ENCODE measurements around the gene HOXD1. TPM values are rescaled to one million over a fixed set of nuclear protein-coding genes. Genes with fewer than 3 reads are reported as not detected.

The HOXD1 gene
- total RNA-seq, 2 experiments from 2014 or later, result not detected

DNA sequence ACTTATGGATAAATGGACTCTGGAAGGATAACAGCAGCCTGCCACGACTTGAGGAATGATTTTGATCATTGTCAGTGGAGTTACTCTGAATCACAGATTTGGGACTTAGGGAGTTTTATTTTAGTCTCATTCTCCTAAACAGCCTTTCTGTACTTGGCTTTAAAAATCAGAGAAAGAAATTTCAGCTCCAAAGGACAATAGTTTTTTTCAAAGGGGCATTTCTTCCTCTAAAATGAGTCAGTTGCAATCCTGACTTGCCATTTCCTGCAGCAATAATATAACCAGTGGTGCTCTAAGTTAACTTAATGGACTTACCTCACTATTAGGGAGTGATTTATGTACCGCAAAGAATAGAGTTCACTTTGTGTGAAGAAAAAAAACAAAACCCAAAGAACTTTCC, 45.7 kb downstream of the HOXD1 start:
- ChIA-PET CTCF (ENCODE audit: unreplicated experiment) (no interaction called here), POLR2A (interaction anchor here (0.7 kb wide), 1 partner anchor 499 kb away, joined by 4 read pairs; no protein-coding TSS in a partner anchor)
- Histone ChIP-seq H3K9me3 (ENCODE audit: low read length) (no peaks in the 10 kb centered on the region), H3K36me3 (ENCODE audit: insufficient read depth, low read length) (no peaks in the 10 kb centered on the region), H3K4me3 (ENCODE audit: low read depth, low read length, poor library complexity, severe bottlenecking) (no peak overlapping the region), H4K20me1 (ENCODE audit: insufficient read depth, low read length) (no peaks in the 10 kb centered on the region), H3K9me2 (ENCODE audit: insufficient read depth, low read length) (no peaks in the 10 kb centered on the region), H3K4me2 (ENCODE audit: low read length) (no peak overlapping the region), H2AFZ (ENCODE audit: low read length) (no peak overlapping the region), H3K27ac (ENCODE audit: low read depth, low read length, poor library complexity, severe bottlenecking) (no peak overlapping the region), H3K79me2 (ENCODE audit: insufficient read depth, low read depth, low read length) (no peaks in the 10 kb centered on the region), H3K4me1 (ENCODE audit: insufficient read depth, low read length, poor library complexity, severe bottlenecking) (no peaks in the 10 kb centered on the region)
- intact Hi-C loops (cut with micrococcal nuclease; ENCODE audit: unreplicated experiment), result no loop called here
- DNase-seq (ENCODE audit: low spot score), result no peak
- BruUV-seq (replicated peaks), result no TSS peak
- TF ChIP-seq, protein P1, sequence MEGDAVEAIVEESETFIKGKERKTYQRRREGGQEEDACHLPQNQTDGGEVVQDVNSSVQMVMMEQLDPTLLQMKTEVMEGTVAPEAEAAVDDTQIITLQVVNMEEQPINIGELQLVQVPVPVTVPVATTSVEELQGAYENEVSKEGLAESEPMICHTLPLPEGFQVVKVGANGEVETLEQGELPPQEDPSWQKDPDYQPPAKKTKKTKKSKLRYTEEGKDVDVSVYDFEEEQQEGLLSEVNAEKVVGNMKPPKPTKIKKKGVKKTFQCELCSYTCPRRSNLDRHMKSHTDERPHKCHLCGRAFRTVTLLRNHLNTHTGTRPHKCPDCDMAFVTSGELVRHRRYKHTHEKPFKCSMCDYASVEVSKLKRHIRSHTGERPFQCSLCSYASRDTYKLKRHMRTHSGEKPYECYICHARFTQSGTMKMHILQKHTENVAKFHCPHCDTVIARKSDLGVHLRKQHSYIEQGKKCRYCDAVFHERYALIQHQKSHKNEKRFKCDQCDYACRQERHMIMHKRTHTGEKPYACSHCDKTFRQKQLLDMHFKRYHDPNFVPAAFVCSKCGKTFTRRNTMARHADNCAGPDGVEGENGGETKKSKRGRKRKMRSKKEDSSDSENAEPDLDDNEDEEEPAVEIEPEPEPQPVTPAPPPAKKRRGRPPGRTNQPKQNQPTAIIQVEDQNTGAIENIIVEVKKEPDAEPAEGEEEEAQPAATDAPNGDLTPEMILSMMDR (conservative IDR thresholded peaks at IDR 0.05; ENCODE audit: low read length), result no peak
- no peak for TF ChIP-seq EZH2phosphoT487 (IDR thresholded peaks at IDR 0.05; ENCODE audit: borderline replicate concordance, low read depth, low read length)

DNA sequence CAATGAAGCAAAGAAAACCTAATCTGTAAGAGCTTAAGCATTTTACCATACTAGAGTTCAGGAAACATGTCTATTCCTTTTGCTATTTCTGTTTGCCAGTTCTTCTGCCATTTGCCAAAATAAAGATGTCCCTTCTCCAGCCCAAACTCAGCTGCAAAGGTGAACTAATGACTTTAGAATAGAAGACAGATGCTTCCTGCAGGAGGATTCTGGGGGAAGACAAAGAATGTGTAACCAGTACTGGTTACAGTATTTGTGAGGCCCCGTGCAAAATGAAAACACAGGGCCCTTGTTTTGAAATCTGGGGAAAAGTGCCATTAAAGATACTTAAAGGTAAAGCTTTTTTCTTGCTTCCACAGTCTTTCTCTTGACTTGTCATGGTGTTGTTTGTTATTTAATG, 46.5 kb downstream of the HOXD1 start:
- ChIA-PET CTCF (ENCODE audit: unreplicated experiment) (no interaction called here), POLR2A (no interaction called here)
- H2AFZ ChIP-seq (ENCODE audit: low read length), result no peak overlapping the region
- TF ChIP-seq, protein P1 (conservative IDR thresholded peaks at IDR 0.05; ENCODE audit: low read length), result no peak
- TF ChIP-seq EZH2phosphoT487 (IDR thresholded peaks at IDR 0.05; ENCODE audit: borderline replicate concordance, low read depth, low read length), result no peak
- H3K27ac ChIP-seq (ENCODE audit: low read depth, low read length, poor library complexity, severe bottlenecking), result no peak overlapping the region
- no peaks in the 10 kb centered on the region for H3K9me2 ChIP-seq (ENCODE audit: insufficient read depth, low read length)
- no peaks in the 10 kb centered on the region for H4K20me1 ChIP-seq (ENCODE audit: insufficient read depth, low read length)
- intact Hi-C loops (cut with micrococcal nuclease; ENCODE audit: unreplicated experiment), result no loop called here
- H3K79me2 ChIP-seq (ENCODE audit: insufficient read depth, low read depth, low read length), result no peaks in the 10 kb centered on the region
- H3K9me3 ChIP-seq (ENCODE audit: low read length), result no peaks in the 10 kb centered on the region
- H3K4me3 ChIP-seq (ENCODE audit: low read depth, low read length, poor library complexity, severe bottlenecking), result no peak overlapping the region
- no peaks in the 10 kb centered on the region for H3K4me1 ChIP-seq (ENCODE audit: insufficient read depth, low read length, poor library complexity, severe bottlenecking)
- no peak for DNase-seq (ENCODE audit: low spot score)
- H3K36me3 ChIP-seq (ENCODE audit: insufficient read depth, low read length), result no peaks in the 10 kb centered on the region
- H3K4me2 ChIP-seq (ENCODE audit: low read length), result no peak overlapping the region
- BruUV-seq (replicated peaks), result no TSS peak

DNA sequence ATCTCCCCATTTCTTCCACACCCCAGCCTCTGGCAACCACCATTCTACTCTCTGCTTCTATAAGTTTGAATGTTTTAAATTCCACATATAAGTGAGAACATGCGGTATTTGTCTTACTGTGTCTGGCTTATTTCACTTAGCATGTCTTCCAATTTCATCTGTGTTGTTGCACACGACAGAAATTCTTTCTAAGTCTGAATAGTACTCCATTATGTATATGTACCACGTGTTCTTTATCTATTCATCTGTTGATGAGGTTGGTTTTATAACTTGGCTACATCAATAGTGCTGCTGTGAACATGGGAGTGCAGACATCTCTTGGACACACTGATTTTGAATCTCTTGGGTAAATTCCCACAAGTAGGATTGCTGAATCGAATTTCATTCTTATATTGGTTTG, 49.0 kb downstream of the HOXD1 start:
- intact Hi-C loops (cut with micrococcal nuclease; ENCODE audit: unreplicated experiment), result no loop called here
- no peak overlapping the region for H2AFZ ChIP-seq (ENCODE audit: low read length)
- H3K4me2 ChIP-seq (ENCODE audit: low read length), result no peak overlapping the region
- no peak overlapping the region for H3K4me3 ChIP-seq (ENCODE audit: low read depth, low read length, poor library complexity, severe bottlenecking)
- H3K36me3 ChIP-seq (ENCODE audit: insufficient read depth, low read length), result no peaks in the 10 kb centered on the region
- no peaks in the 10 kb centered on the region for H4K20me1 ChIP-seq (ENCODE audit: insufficient read depth, low read length)
- no TSS peak for BruUV-seq (replicated peaks)
- H3K9me3 ChIP-seq (ENCODE audit: low read length), result no peaks in the 10 kb centered on the region
- H3K27ac ChIP-seq (ENCODE audit: low read depth, low read length, poor library complexity, severe bottlenecking), result no peak overlapping the region
- ChIA-PET POLR2A (interaction anchor here (1.1 kb wide), 1 partner anchor 84 kb away, joined by 3 read pairs; no protein-coding TSS in a partner anchor), CTCF (ENCODE audit: unreplicated experiment) (no interaction called here)
- no peak for DNase-seq (ENCODE audit: low spot score)
- H3K4me1 ChIP-seq (ENCODE audit: insufficient read depth, low read length, poor library complexity, severe bottlenecking), result no peaks in the 10 kb centered on the region
- H3K9me2 ChIP-seq (ENCODE audit: insufficient read depth, low read length), result no peaks in the 10 kb centered on the region
- no peaks in the 10 kb centered on the region for H3K79me2 ChIP-seq (ENCODE audit: insufficient read depth, low read depth, low read length)
- TF ChIP-seq, protein P1 (conservative IDR thresholded peaks at IDR 0.05; ENCODE audit: low read length), result no peak
- TF ChIP-seq EZH2phosphoT487 (IDR thresholded peaks at IDR 0.05; ENCODE audit: borderline replicate concordance, low read depth, low read length), result no peak
